Activated naive CD4-positive, alpha-beta T cell treated with anti-CD3 and anti-CD28 coated beads, Interleukin-2, amount 10 ng/mL, durations not matched to agents 7 days and 5 days (primary cell): ENCODE measurements around the gene ITGB8.

Source experiments
- CTCF ChIA-PET: fragments of 350-600 bp; sonication (Branson Sonifier 250); formaldehyde crosslinking; loops from one replicate; lab custom pipeline; 2021; ENCODE audit warnings: antibody characterized with exemption; lab: Charles Lee
- DNase-seq: peaks from one replicate; pipeline ENCODE4 v3.0.0-alpha.2; 2020
- H3K27ac Mint-ChIP-seq: one replicate; pipeline ENCODE4 v1.8.0; 2021; ENCODE audit warnings: mild to moderate bottlenecking, moderate library complexity, mixed read lengths
- H3K27me3 Mint-ChIP-seq: one replicate; pipeline ENCODE4 v1.8.0; 2021; ENCODE audit warnings: mild to moderate bottlenecking, mixed read lengths
- H3K36me3 Mint-ChIP-seq: one replicate; pipeline ENCODE4 v1.8.0; 2021; ENCODE audit warnings: mixed read lengths
- H3K4me1 Mint-ChIP-seq: one replicate; pipeline ENCODE4 v1.8.0; 2021; ENCODE audit warnings: mixed read lengths
- H3K4me3 Mint-ChIP-seq: one replicate; pipeline ENCODE4 v1.8.0; 2021; ENCODE audit warnings: mild to moderate bottlenecking, moderate library complexity, mixed read lengths
- H3K9me3 Mint-ChIP-seq: one replicate; pipeline ENCODE4 v1.8.0; 2021; ENCODE audit warnings: mixed read lengths

ITGB8 gene

GRCh38 chr7:20343205-20343604, 12.5 kb downstream of the ITGB8 start:
- Mint-ChIP-seq H3K4me1 (no peaks in the 10 kb centered on the region), H3K27me3 (no peaks in the 10 kb centered on the region), H3K27ac (no peak overlapping the region), H3K4me3 (no peak overlapping the region), H3K9me3 (no peaks in the 10 kb centered on the region), H3K36me3 (no peaks in the 10 kb centered on the region)
- DNase-seq, result no peak
- CTCF ChIA-PET, result interaction anchor here (1.7 kb wide), 1 partner anchor 71 kb away, joined by 3 read pairs; no protein-coding TSS in a partner anchor

GRCh38 chr7:20343941-20344340, 13.2 kb downstream of the ITGB8 start:
- Mint-ChIP-seq H3K9me3 (no peaks in the 10 kb centered on the region), H3K27ac (no peak overlapping the region)
- CTCF ChIA-PET, result interaction anchor here (1.7 kb wide), 1 partner anchor 72 kb away, joined by 3 read pairs; no protein-coding TSS in a partner anchor

GRCh38 chr7:20344396-20344795, 13.7 kb downstream of the ITGB8 start:
- Mint-ChIP-seq H3K9me3 (no peaks in the 10 kb centered on the region), H3K4me3 (no peak overlapping the region), H3K4me1 (no peaks in the 10 kb centered on the region), H3K36me3 (no peaks in the 10 kb centered on the region), H3K27ac (no peak overlapping the region), H3K27me3 (no peaks in the 10 kb centered on the region)
- CTCF ChIA-PET, result interaction anchor here (1.7 kb wide), 1 partner anchor 72 kb away, joined by 3 read pairs; no protein-coding TSS in a partner anchor
- DNase-seq, result no peak

More at GRCh38 chr7:20343941-20344340, 13.2 kb downstream of the ITGB8 start:
- Mint-ChIP-seq H3K4me1 (no peaks in the 10 kb centered on the region), H3K27me3 (no peaks in the 10 kb centered on the region), H3K4me3 (no peak overlapping the region), H3K36me3 (no peaks in the 10 kb centered on the region)
- no peak for DNase-seq

GRCh38 chr7:20346577-20346976, 15.9 kb downstream of the ITGB8 start:
- CTCF ChIA-PET, result no interaction called here
- H3K36me3 Mint-ChIP-seq, result no peaks in the 10 kb centered on the region
- no peak for DNase-seq
- H3K4me3 Mint-ChIP-seq, result no peak overlapping the region
- H3K9me3 Mint-ChIP-seq, result no peaks in the 10 kb centered on the region
- no peaks in the 10 kb centered on the region for H3K4me1 Mint-ChIP-seq
- H3K27ac Mint-ChIP-seq, result no peak overlapping the region
- H3K27me3 Mint-ChIP-seq, result no peaks in the 10 kb centered on the region

GRCh38 chr7:20347680-20348079, 17.0 kb downstream of the ITGB8 start:
- Mint-ChIP-seq H3K9me3 (no peaks in the 10 kb centered on the region), H3K36me3 (no peaks in the 10 kb centered on the region), H3K4me1 (no peaks in the 10 kb centered on the region), H3K4me3 (no peak overlapping the region), H3K27me3 (no peaks in the 10 kb centered on the region), H3K27ac (no peak overlapping the region)
- CTCF ChIA-PET, result no interaction called here
- DNase-seq, result no peak

- H3K4me3 Mint-ChIP-seq, result no peak overlapping the region
- CTCF ChIA-PET, result no interaction called here
- no peak overlapping the region for H3K27ac Mint-ChIP-seq
Observed at GRCh38 chr7:20348125-20348807, 17.6 kb downstream of the ITGB8 start.

GRCh38 chr7:20350518-20350951, 19.8 kb downstream of the ITGB8 start:
- H3K4me1 Mint-ChIP-seq, result no peaks in the 10 kb centered on the region
- H3K9me3 Mint-ChIP-seq, result no peaks in the 10 kb centered on the region
- H3K36me3 Mint-ChIP-seq, result no peaks in the 10 kb centered on the region
- H3K27ac Mint-ChIP-seq, result no peak overlapping the region
- no peaks in the 10 kb centered on the region for H3K27me3 Mint-ChIP-seq
- CTCF ChIA-PET, result no interaction called here
- DNase-seq, result no peak
- no peak overlapping the region for H3K4me3 Mint-ChIP-seq

More at GRCh38 chr7:20348125-20348807, 17.6 kb downstream of the ITGB8 start:
- Mint-ChIP-seq H3K9me3 (no peaks in the 10 kb centered on the region), H3K36me3 (no peaks in the 10 kb centered on the region), H3K27me3 (no peaks in the 10 kb centered on the region), H3K4me1 (no peaks in the 10 kb centered on the region)
- DNase-seq, result no peak

- Mint-ChIP-seq H3K27me3 (no peaks in the 10 kb centered on the region), H3K27ac (no peak overlapping the region), H3K36me3 (no peaks in the 10 kb centered on the region), H3K4me3 (no peak overlapping the region), H3K9me3 (no peaks in the 10 kb centered on the region), H3K4me1 (no peaks in the 10 kb centered on the region)
- DNase-seq, result no peak
- CTCF ChIA-PET, result no interaction called here
Observed at GRCh38 chr7:20350996-20351692, 20.4 kb downstream of the ITGB8 start.

- H3K4me1 Mint-ChIP-seq, result no peaks in the 10 kb centered on the region
- CTCF ChIA-PET, result no interaction called here
- H3K9me3 Mint-ChIP-seq, result no peaks in the 10 kb centered on the region
- H3K27ac Mint-ChIP-seq, result no peak overlapping the region
- no peaks in the 10 kb centered on the region for H3K36me3 Mint-ChIP-seq
- no peaks in the 10 kb centered on the region for H3K27me3 Mint-ChIP-seq
- DNase-seq, result no peak
- no peak overlapping the region for H3K4me3 Mint-ChIP-seq
Observed at GRCh38 chr7:20351901-20352300, 21.2 kb downstream of the ITGB8 start.

- Mint-ChIP-seq H3K9me3 (no peaks in the 10 kb centered on the region), H3K27me3 (no peaks in the 10 kb centered on the region), H3K4me1 (no peaks in the 10 kb centered on the region), H3K36me3 (no peaks in the 10 kb centered on the region), H3K4me3 (no peak overlapping the region), H3K27ac (no peak overlapping the region)
- DNase-seq, result no peak
- CTCF ChIA-PET, result no interaction called here
Observed at GRCh38 chr7:20352573-20353306, 22.0 kb downstream of the ITGB8 start.

- Mint-ChIP-seq H3K4me1 (no peaks in the 10 kb centered on the region), H3K27me3 (no peaks in the 10 kb centered on the region), H3K36me3 (no peaks in the 10 kb centered on the region), H3K9me3 (no peaks in the 10 kb centered on the region), H3K4me3 (no peak overlapping the region), H3K27ac (no peak overlapping the region)
- CTCF ChIA-PET, result no interaction called here
- no peak for DNase-seq
Observed at GRCh38 chr7:20354610-20355528, 24.2 kb downstream of the ITGB8 start.

GRCh38 chr7:20358106-20358505, 27.4 kb downstream of the ITGB8 start:
- CTCF ChIA-PET, result no interaction called here
- no peak for DNase-seq
- Mint-ChIP-seq H3K4me1 (no peaks in the 10 kb centered on the region), H3K27ac (no peak overlapping the region), H3K9me3 (no peaks in the 10 kb centered on the region), H3K36me3 (no peaks in the 10 kb centered on the region), H3K27me3 (no peaks in the 10 kb centered on the region), H3K4me3 (no peak overlapping the region)

GRCh38 chr7:20358762-20359282, 28.1 kb downstream of the ITGB8 start:
- no peak overlapping the region for H3K27ac Mint-ChIP-seq
- H3K36me3 Mint-ChIP-seq, result no peaks in the 10 kb centered on the region
- no peak for DNase-seq
- H3K4me3 Mint-ChIP-seq, result no peak overlapping the region
- no peaks in the 10 kb centered on the region for H3K4me1 Mint-ChIP-seq
- no peaks in the 10 kb centered on the region for H3K9me3 Mint-ChIP-seq
- H3K27me3 Mint-ChIP-seq, result no peaks in the 10 kb centered on the region
- CTCF ChIA-PET, result no interaction called here
